GM12801 (cell line): ENCODE results near the gene SLF1.

Experiments used
- TF ChIP-seq, protein P1 (sequence below): IDR thresholded peaks from one replicate; pipeline ENCODE4 v1.5.1; 2011; ENCODE audit warnings: control low read depth; ENCODE audit not compliant: insufficient read length; ENCODE audit errors: extremely low read depth

Gene SLF1

GRCh38 chr5:94725142-94725541 lies 106.7 kb downstream of the SLF1 start:
- TF ChIP-seq, protein P1, sequence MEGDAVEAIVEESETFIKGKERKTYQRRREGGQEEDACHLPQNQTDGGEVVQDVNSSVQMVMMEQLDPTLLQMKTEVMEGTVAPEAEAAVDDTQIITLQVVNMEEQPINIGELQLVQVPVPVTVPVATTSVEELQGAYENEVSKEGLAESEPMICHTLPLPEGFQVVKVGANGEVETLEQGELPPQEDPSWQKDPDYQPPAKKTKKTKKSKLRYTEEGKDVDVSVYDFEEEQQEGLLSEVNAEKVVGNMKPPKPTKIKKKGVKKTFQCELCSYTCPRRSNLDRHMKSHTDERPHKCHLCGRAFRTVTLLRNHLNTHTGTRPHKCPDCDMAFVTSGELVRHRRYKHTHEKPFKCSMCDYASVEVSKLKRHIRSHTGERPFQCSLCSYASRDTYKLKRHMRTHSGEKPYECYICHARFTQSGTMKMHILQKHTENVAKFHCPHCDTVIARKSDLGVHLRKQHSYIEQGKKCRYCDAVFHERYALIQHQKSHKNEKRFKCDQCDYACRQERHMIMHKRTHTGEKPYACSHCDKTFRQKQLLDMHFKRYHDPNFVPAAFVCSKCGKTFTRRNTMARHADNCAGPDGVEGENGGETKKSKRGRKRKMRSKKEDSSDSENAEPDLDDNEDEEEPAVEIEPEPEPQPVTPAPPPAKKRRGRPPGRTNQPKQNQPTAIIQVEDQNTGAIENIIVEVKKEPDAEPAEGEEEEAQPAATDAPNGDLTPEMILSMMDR, result no peak

GRCh38 chr5:94731471-94731870 lies 113.0 kb downstream of the SLF1 start:
- TF ChIP-seq, protein P1, result no peak

DNA sequence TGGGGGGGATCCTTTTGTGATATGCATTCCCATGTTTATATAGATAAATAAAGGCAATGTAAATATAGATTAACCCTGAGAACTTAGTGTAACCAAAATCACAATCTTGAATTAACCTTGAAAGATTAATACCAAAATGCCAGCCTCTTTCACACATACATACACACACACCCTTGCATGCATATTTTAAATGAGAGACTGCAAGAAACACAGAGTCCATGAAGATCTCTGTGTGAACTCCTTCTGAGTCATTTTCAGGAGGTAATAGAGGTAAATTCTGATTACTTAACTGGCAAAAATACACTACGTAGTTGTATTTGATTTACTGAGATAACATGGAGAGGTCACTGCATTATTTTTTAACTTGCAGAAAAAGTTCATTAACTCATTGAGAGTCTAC lies 118.0 kb downstream of the SLF1 start:
- TF ChIP-seq, protein P1, result no peak

GRCh38 chr5:94740286-94740685 lies 121.8 kb downstream of the SLF1 start:
- TF ChIP-seq, protein P1, result no peak

DNA sequence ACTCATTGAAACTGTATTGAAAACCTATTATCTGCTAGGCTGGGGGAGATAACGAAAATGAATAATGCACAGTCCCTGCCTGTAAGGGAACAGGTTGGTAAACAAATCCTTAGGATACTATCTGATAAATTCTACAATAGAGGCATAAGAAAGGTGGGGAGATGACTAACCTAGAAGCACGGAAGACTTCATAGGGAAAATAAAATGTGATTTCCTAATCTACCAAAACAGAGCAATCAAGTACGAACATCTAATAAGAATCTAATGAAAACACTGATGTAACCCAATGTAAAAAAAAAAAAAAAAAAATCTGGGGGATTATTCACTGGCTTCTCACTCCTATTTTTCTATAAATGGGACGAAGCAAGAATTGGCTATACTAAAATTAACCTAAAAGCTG lies 124.4 kb downstream of the SLF1 start:
- TF ChIP-seq, protein P1, result no peak

- TF ChIP-seq, protein P1, result no peak
Observed at GRCh38 chr5:94744906-94745305, 126.4 kb downstream of the SLF1 start.

DNA sequence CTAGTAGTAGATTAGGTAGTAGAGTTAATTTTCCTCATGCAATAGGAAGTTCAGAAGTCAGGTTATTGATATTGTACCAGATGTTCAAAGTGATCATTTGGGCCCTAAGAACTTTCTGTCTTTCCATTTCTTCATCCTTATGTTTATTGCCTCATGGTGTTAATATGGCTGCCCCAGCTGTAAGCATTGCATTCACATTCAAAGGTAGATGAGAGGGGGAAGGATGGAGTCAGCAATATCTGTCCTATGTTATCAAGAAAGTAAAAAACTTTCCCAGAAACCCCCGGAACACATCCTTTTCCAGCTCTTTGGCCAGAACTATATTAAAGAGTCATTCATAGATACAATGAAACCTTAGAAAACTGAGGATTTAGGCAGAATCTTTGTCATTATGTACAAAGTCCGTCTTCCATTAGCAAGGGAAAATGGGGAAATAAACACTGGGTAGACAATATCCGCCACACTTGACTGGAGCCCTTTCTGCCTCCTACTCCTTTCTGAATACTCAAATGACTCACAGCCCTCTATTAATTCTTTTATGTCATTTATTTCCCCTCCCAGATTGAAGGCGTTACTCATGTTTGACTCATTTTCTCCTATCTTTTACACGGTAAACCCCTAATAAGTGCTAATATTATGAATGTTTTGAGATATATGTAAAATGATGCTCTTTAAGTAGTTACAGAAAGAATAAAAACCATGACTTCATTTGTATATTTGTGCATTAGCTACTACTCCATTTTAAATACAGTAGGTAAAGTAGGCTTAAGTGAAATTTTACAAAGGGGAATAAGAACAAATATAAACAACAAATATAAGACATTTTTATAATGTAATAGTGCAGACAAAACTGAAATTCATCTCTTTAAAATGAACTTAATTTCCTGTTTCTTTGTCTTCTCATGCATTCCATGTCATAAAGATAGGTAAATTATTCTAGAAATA lies 127.6 kb downstream of the SLF1 start:
- TF ChIP-seq, protein P1, result no peak
